Activated CD8-positive, alpha-beta T cell treated with anti-CD3 and anti-CD28 coated beads for 36 hours (primary cell): ENCODE data around the gene MYO9B. TPM values are rescaled to one million over a fixed set of nuclear protein-coding genes. Genes with fewer than 3 reads are reported as not detected.

Source experiments
- ATAC-seq: fragments of 200-7000 bp; cut with Tn5 transposase; one replicate; pipeline ENCODE4 v1.10.0; 2021; ENCODE audit warnings: mild to moderate bottlenecking, moderate library complexity
- CTCF ChIA-PET: fragments of 350-600 bp; sonication (Branson Sonifier 250); formaldehyde crosslinking; loops from one replicate; lab custom pipeline; 2021; ENCODE audit warnings: antibody characterized with exemption; lab: Charles Lee
- POLR2A ChIA-PET: fragments of 350-600 bp; sonication (Branson Sonifier 250); formaldehyde crosslinking; loops from one replicate; lab custom pipeline; 2021; ENCODE audit warnings: antibody characterized with exemption; lab: Charles Lee
- DNase-seq: peaks from one replicate; pipeline ENCODE4 v3.0.0-alpha.2; 2020
- H3K27ac Mint-ChIP-seq: one replicate; pipeline ENCODE4 v1.8.0; 2021; ENCODE audit warnings: mild to moderate bottlenecking, mixed read lengths
- H3K27me3 Mint-ChIP-seq: one replicate; pipeline ENCODE4 v1.8.0; 2021; ENCODE audit warnings: mixed read lengths
- H3K36me3 Mint-ChIP-seq: one replicate; pipeline ENCODE4 v1.8.0; 2021; ENCODE audit warnings: low read depth, mixed read lengths
- H3K4me1 Mint-ChIP-seq: one replicate; pipeline ENCODE4 v1.8.0; 2021; ENCODE audit warnings: low read depth, mixed read lengths
- H3K4me3 Mint-ChIP-seq: one replicate; pipeline ENCODE4 v1.8.0; 2021; ENCODE audit warnings: mild to moderate bottlenecking, moderate library complexity, mixed read lengths
- H3K9me3 Mint-ChIP-seq: one replicate; pipeline ENCODE4 v1.8.0; 2021; ENCODE audit warnings: mixed read lengths
- CTCF ChIP-seq: fragments of 200-600 bp; IDR thresholded peaks from one replicate; pipeline ENCODE4 v1.8.0; 2022; ENCODE audit warnings: antibody characterized with exemption, mild to moderate bottlenecking
- intact Hi-C: fragments of 100-400 bp; cut with micrococcal nuclease; formaldehyde crosslinking; loops from one replicate; pipeline ENCODE4 v1.10.0; 2022
- total RNA-seq, 2 experiments: library from RNA; stranded (reverse); gene quantifications; one replicate each; pipeline ENCODE4 v1.2.3, GENCODE V29; 2021

The MYO9B gene
- total RNA-seq, 2 experiments from 2014 or later = 111 to 112 TPM

GRCh38 chr19:17061205-17061604 lies 14.4 kb upstream of the MYO9B start:
- no peak for TF ChIP-seq CTCF
- Mint-ChIP-seq H3K9me3 (peaks cover 3% of the 10 kb centered on the region), H3K4me1 (peaks cover 20% of the 10 kb centered on the region), H3K27me3 (no peaks in the 10 kb centered on the region), H3K4me3 (no peak overlapping the region), H3K36me3 (peaks cover 65% of the 10 kb centered on the region), H3K27ac (no peak overlapping the region)
- DNase-seq (no peak), ATAC-seq (no peak)
- intact Hi-C loops = no loop called here
- CTCF ChIA-PET = no interaction called here
- POLR2A ChIA-PET = interaction anchor here (1.3 kb wide), 1 partner anchor 13 kb away, joined by 3 read pairs; no protein-coding TSS in a partner anchor

- intact Hi-C loops = no loop called here
- TF ChIP-seq CTCF = no peak
- no peak for DNase-seq
- no peak overlapping the region for H3K27ac Mint-ChIP-seq
- H3K36me3 Mint-ChIP-seq = peaks cover 67% of the 10 kb centered on the region
- POLR2A ChIA-PET = interaction anchor here (1.3 kb wide), 1 partner anchor 13 kb away, joined by 3 read pairs; no protein-coding TSS in a partner anchor
- peaks cover 3% of the 10 kb centered on the region for H3K9me3 Mint-ChIP-seq
- CTCF ChIA-PET = no interaction called here
- no peak overlapping the region for H3K4me3 Mint-ChIP-seq
- ATAC-seq = no peak
- H3K27me3 Mint-ChIP-seq = no peaks in the 10 kb centered on the region
- peaks cover 20% of the 10 kb centered on the region for H3K4me1 Mint-ChIP-seq
These were observed 13.9 kb upstream of the MYO9B start for GRCh38 chr19:17061691-17062090.

GRCh38 chr19:17063428-17063827 lies 12.1 kb upstream of the MYO9B start:
- no peak for DNase-seq
- POLR2A ChIA-PET = no interaction called here
- peaks cover 62% of the 10 kb centered on the region for H3K36me3 Mint-ChIP-seq
- no peak overlapping the region for H3K27ac Mint-ChIP-seq
- intact Hi-C loops = no loop called here
- CTCF ChIA-PET = interaction anchor here (0.7 kb wide), 1 partner anchor 212 kb away, joined by 3 read pairs; no protein-coding TSS in a partner anchor
- H3K9me3 Mint-ChIP-seq = no peaks in the 10 kb centered on the region
- H3K4me3 Mint-ChIP-seq = no peak overlapping the region
- H3K27me3 Mint-ChIP-seq = no peaks in the 10 kb centered on the region
- peaks cover 27% of the 10 kb centered on the region for H3K4me1 Mint-ChIP-seq
- TF ChIP-seq CTCF = no peak
- no peak for ATAC-seq

GRCh38 chr19:17069193-17069592 lies 6.4 kb upstream of the MYO9B start:
- H3K36me3 Mint-ChIP-seq = peaks cover 59% of the 10 kb centered on the region
- ChIA-PET CTCF (interaction anchor here (1.3 to 2.1 kb wide), 2 partner anchors 10 to 213 kb away, joined by 8 to 10 read pairs; no protein-coding TSS in a partner anchor), POLR2A (interaction anchor here (0.6 kb wide), 1 partner anchor 60 kb away, joined by 3 read pairs; no protein-coding TSS in a partner anchor)
- no peak for TF ChIP-seq CTCF
- intact Hi-C loops = no loop called here
- H3K4me1 Mint-ChIP-seq = peaks cover 41% of the 10 kb centered on the region
- no peak overlapping the region for H3K27ac Mint-ChIP-seq
- no peak overlapping the region for H3K4me3 Mint-ChIP-seq
- DNase-seq = no peak
- no peak for ATAC-seq
- H3K27me3 Mint-ChIP-seq = no peaks in the 10 kb centered on the region
- no peaks in the 10 kb centered on the region for H3K9me3 Mint-ChIP-seq

GRCh38 chr19:17070421-17070820 lies 5.2 kb upstream of the MYO9B start:
- peaks cover 33% of the 10 kb centered on the region for H3K4me1 Mint-ChIP-seq
- H3K27me3 Mint-ChIP-seq = no peaks in the 10 kb centered on the region
- no peaks in the 10 kb centered on the region for H3K9me3 Mint-ChIP-seq
- H3K27ac Mint-ChIP-seq = no peak overlapping the region
- no peak for ATAC-seq
- DNase-seq = no peak
- peaks cover 54% of the 10 kb centered on the region for H3K36me3 Mint-ChIP-seq
- ChIA-PET POLR2A (interaction anchor here (1.1 kb wide), 1 partner anchor 162 kb away, joined by 4 read pairs; no protein-coding TSS in a partner anchor), CTCF (no interaction called here)
- H3K4me3 Mint-ChIP-seq = no peak overlapping the region
- intact Hi-C loops = loop anchor here (10.0 kb wide), 1 partner anchor 154 kb away; the partner anchor contains the start of gene OCEL1
- no peak for TF ChIP-seq CTCF
